ENCODE results near the gene CEACAM16.
"Not testable (repeated sequence)": the region's sequence is repeated elsewhere in the genome, so short reads cannot be mapped to it uniquely, and the experiment has no call there.

CEACAM16 gene

GRCh38 chr19:44666852-44667556, 31.9 kb upstream of the CEACAM16 start:
- H3K27me3 ChIP-seq (ENCODE audit: insufficient read depth, poor library complexity, severe bottlenecking), result no peaks in the 10 kb centered on the region
- no peak overlapping the region for H3K27ac ChIP-seq (replicated peaks)
- TF ChIP-seq POLR2AphosphoS5 (IDR thresholded peaks at IDR 0.05; ENCODE audit: low read depth) (0 out of 2 replicates have a peak, but pooled peaks have one; percentile 33), CTCF (IDR thresholded peaks at IDR 0.05; ENCODE audit: insufficient read depth, low read length) (no peak), GABPA (IDR thresholded peaks at IDR 0.05; ENCODE audit: low read depth) (no peak), SPI1 (IDR thresholded peaks at IDR 0.05; ENCODE audit: borderline replicate concordance, low read depth) (peak; percentile 6; the same call in 1 of the 2 replicates), REST (IDR thresholded peaks at IDR 0.05; ENCODE audit: insufficient replicate concordance, low read depth) (no peak)
- no peak overlapping the region for H3K4me3 ChIP-seq (replicated peaks; ENCODE audit: insufficient read depth, low read length)
- no peak for DNase-seq (ENCODE audit: low read depth in 1 of 2, low spot score in 1 of 2)

- Histone ChIP-seq H3K4me3 (replicated peaks; ENCODE audit: insufficient read depth, low read length) (no peak overlapping the region), H3K27me3 (ENCODE audit: insufficient read depth, poor library complexity, severe bottlenecking) (no peaks in the 10 kb centered on the region), H3K27ac (replicated peaks) (no peak overlapping the region)
- TF ChIP-seq POLR2AphosphoS5 (IDR thresholded peaks at IDR 0.05; ENCODE audit: low read depth) (no peak), GABPA (IDR thresholded peaks at IDR 0.05; ENCODE audit: low read depth) (no peak), CTCF (IDR thresholded peaks at IDR 0.05; ENCODE audit: insufficient read depth, low read length) (no peak), REST (IDR thresholded peaks at IDR 0.05; ENCODE audit: insufficient replicate concordance, low read depth) (no peak), SPI1 (IDR thresholded peaks at IDR 0.05; ENCODE audit: borderline replicate concordance, low read depth) (no peak)
- DNase-seq (ENCODE audit: low read depth in 1 of 2, low spot score in 1 of 2), result no peak
These were observed 29.8 kb upstream of the CEACAM16 start for GRCh38 chr19:44668985-44669764.

- H3K4me3 ChIP-seq (replicated peaks; ENCODE audit: insufficient read depth, low read length); H3K27me3 ChIP-seq (ENCODE audit: insufficient read depth, poor library complexity, severe bottlenecking); H3K27ac ChIP-seq (replicated peaks); DNase-seq (ENCODE audit: low read depth in 1 of 2, low spot score in 1 of 2): not testable (repeated sequence)
These were observed 28.9 kb upstream of the CEACAM16 start for GRCh38 chr19:44670027-44670426.

GRCh38 chr19:44671400-44671799, 27.6 kb upstream of the CEACAM16 start, which contains the start of gene CEACAM19:
Gene CEACAM19 (plus strand): TSS chr19:44671482. CDS start chr19:44671932, 450 bp downstream.
- Histone ChIP-seq H3K27ac (replicated peaks) (no peak within 1 kb of the TSS), H3K27me3 (ENCODE audit: insufficient read depth, poor library complexity, severe bottlenecking) (no peaks in the 10 kb centered on the region), H3K4me3 (replicated peaks; ENCODE audit: insufficient read depth, low read length) (no peak within 1 kb of the TSS)
- no peak for DNase-seq (ENCODE audit: low read depth in 1 of 2, low spot score in 1 of 2)
- TF ChIP-seq SPI1 (IDR thresholded peaks at IDR 0.05; ENCODE audit: borderline replicate concordance, low read depth), result no peak
- no peak for TF ChIP-seq GABPA (IDR thresholded peaks at IDR 0.05; ENCODE audit: low read depth)
- no peak for TF ChIP-seq CTCF (IDR thresholded peaks at IDR 0.05; ENCODE audit: insufficient read depth, low read length)
- TF ChIP-seq REST (IDR thresholded peaks at IDR 0.05; ENCODE audit: insufficient replicate concordance, low read depth), result no peak
- TF ChIP-seq POLR2AphosphoS5 (IDR thresholded peaks at IDR 0.05; ENCODE audit: low read depth), result no peak
